ENCODE data around the gene KCNIP2. TPM values are rescaled to one million over a fixed set of nuclear protein-coding genes. Genes with fewer than 3 reads are reported as not detected.
"Not testable (repeated sequence)": the region's sequence is repeated elsewhere in the genome, so short reads cannot be mapped to it uniquely, and the experiment has no call there.

The KCNIP2 gene
- total RNA-seq, 1 experiment from 2014 or later = not detected

- DNase-seq (ENCODE audit: low spot score) = no peak
- in situ Hi-C loops (cut with HindIII; ENCODE audit: low sequenced_read_pairs) = no loop called here
Measured at GRCh38 chr10:101793526-101793925, 50.1 kb downstream of the KCNIP2 start.

GRCh38 chr10:101789686-101790085, 53.9 kb downstream of the KCNIP2 start:
- DNase-seq (ENCODE audit: low spot score) = no peak
- in situ Hi-C loops (cut with HindIII; ENCODE audit: low sequenced_read_pairs) = no loop called here

GRCh38 chr10:101789231-101789630, 54.4 kb downstream of the KCNIP2 start:
- in situ Hi-C loops (cut with HindIII; ENCODE audit: low sequenced_read_pairs); DNase-seq (ENCODE audit: low spot score): not testable (repeated sequence)

DNA sequence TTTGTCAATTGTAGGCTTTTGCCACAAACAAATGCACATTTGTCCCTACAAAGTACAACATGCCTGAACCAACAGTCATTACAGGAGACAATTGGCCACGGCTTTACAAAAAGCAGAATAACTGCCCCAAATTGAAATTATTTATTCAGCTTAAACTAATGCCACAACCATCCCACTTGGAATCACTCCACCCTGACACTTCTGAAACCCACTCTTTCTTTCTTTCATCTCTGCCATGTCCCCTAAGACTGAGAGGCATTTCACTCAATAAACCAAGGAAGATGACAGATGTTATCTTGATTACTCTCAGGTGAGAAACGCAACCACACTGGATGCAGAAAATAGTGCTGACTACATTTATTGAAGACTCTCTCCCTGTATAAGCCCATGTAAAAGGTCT, 57.8 kb downstream of the KCNIP2 start:
- DNase-seq (ENCODE audit: low spot score) = no peak
- in situ Hi-C loops (cut with HindIII; ENCODE audit: low sequenced_read_pairs) = no loop called here

- in situ Hi-C loops (cut with HindIII; ENCODE audit: low sequenced_read_pairs) = no loop called here
- no peak for DNase-seq (ENCODE audit: low spot score)
Measured at GRCh38 chr10:101784558-101784957, 59.0 kb downstream of the KCNIP2 start.

DNA sequence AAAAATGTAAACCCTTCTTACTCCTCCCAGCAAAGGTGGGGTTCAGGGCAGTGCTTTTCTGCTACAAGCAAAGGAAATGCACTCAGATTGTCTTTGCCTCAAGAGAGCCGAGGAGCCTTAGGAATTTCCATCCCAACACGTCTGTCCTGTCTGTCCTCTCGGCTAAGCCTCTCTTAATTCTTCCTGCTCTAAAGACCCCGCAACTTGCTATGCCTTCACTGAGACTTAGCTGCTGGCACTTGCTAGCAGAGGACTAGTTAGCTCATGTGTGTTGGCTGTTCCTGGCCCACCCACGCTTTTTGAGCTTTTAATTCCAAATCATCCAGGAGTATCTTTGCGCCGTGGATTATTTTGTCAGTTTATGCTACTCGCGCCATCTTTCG, 59.9 kb downstream of the KCNIP2 start:
- in situ Hi-C loops (cut with HindIII; ENCODE audit: low sequenced_read_pairs) = no loop called here
- peak; percentile 27 for DNase-seq (ENCODE audit: low spot score)

DNA sequence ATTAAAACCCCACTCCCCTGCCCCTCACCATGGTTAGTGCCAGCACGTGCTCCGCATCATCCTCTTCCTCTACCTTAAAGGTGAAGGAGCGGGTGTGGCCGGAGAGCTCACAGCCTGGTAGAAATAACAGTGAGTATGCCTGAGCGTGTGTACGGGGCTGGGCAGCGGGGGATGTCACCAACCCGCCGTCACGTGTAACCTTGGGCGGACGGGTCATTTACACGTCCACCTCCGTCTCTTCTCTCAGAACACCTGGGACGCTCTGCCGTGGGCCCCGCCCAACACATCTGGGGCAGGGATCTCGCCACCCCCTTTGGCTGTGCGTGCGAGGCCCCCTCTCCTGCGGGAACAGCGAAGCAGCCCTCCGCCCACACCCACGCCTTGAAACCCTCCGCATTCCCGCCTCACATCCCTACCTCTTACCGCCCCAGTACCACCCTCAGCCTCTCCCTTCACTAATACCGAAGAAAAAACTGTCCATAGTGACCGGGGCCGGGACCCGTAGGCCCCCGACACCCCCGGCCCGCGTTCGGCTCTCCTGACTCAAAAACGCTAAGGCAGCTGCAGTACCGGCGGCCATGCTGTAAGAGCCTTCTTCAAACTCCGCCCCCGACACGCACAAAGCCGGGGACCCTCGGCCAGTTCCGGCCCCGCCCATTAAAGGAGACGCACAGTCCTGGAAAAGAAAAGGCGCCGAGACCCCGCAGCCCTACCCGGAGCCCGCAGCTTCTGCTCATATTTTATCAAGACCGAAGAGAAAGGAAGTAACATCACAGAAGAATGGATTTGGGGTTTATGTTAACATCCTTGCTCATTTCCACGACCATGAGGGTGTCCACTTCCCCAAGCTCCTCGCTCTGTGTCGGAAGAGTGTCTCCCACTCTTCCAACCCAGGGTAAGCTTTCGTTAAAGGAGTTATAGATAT, 60.5 kb downstream of the KCNIP2 start, which contains the start of gene NPM3:
Gene NPM3, minus strand, starts transcription at position 636 of the 925 bp plus-strand sequence. Its CDS starts 56 bp downstream, at position 580.
- DNase-seq (ENCODE audit: low spot score) = peak; percentile 72
- in situ Hi-C loops (cut with HindIII; ENCODE audit: low sequenced_read_pairs) = no loop called here

- in situ Hi-C loops (cut with HindIII; ENCODE audit: low sequenced_read_pairs) = no loop called here
- no peak for DNase-seq (ENCODE audit: low spot score)
Measured at GRCh38 chr10:101781984-101782810, 61.4 kb downstream of the KCNIP2 start.

GRCh38 chr10:101781655-101781983, 62.0 kb downstream of the KCNIP2 start:
- DNase-seq (ENCODE audit: low spot score) = no peak
- in situ Hi-C loops (cut with HindIII; ENCODE audit: low sequenced_read_pairs) = no loop called here

DNA sequence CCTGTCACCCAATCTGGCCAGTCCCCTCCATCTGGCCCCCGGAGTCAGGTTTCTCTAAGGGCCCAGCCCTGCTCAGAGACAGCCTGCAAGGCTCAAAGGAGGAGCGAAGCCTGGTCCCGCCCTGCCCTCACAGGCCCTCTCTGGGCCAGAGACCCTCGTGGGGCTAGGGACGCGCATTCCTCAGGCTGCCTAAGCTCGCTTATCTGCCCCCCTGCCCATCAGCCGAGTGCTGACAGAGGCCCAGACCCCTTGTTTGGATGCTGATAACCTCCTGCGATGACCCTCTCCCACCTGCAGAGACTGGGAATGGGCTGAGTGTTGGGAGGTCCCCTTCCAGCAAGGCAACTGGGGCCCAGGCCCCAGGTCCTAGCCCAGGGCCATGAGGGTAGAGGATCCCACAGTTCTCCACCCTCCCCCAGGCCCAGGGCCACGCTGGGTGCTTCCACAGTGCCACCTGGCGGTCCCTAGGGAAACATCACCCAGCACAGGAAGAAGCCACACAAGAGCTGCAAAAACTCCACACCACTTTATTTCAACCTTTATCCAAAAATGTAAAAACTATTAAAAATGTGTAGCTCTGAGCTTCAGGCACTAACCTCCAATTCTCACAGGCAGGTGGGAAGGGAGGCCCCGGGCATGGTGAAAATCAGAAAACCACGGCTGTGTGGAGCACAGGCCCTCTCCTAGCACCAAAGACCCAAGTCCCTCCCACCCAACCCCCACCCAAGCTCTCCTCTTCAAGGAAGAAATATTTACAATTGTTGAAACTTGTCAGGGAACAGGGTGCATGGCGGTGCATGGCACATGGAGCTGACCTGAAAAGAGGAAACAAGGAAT, 62.6 kb downstream of the KCNIP2 start:
- in situ Hi-C loops (cut with HindIII; ENCODE audit: low sequenced_read_pairs) = no loop called here
- peak; percentile 66 for DNase-seq (ENCODE audit: low spot score)

- in situ Hi-C loops (cut with HindIII; ENCODE audit: low sequenced_read_pairs) = no loop called here
- no peak for DNase-seq (ENCODE audit: low spot score)
Measured at GRCh38 chr10:101780187-101780817, 63.3 kb downstream of the KCNIP2 start.

DNA sequence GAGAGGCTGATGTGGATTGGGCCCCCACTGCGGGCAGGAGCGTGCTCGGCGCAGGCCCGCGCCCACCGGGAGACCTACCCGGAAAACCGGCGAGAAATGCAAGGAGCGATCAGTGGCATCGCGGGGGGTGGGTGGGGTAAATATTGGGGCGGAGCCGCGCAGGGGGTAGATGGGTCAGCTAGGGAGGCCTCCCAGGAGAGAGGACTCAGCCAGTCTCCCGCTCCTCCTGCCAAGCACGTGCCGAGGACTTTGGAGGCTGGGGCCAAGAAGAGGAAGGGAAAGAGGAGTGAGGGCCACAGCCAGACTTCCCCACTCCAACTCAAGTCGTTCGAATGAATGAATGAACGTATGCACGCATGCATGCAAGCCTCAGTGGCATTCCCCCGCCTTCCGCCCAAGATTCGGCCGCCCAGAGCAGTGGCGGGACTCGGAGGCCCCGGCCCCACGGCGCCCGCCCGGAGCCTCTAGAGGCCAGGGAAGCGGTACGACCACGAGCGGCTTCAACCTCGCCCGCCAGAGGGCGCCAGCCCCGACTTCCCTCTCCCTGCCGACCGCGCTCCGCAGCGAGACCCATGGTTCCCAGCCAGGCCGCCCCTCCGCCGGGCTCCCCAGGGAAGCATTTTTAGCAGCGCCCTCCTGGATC, 63.9 kb downstream of the KCNIP2 start:
- DNase-seq (ENCODE audit: low spot score) = peak; percentile 55
- in situ Hi-C loops (cut with HindIII; ENCODE audit: low sequenced_read_pairs) = no loop called here

DNA sequence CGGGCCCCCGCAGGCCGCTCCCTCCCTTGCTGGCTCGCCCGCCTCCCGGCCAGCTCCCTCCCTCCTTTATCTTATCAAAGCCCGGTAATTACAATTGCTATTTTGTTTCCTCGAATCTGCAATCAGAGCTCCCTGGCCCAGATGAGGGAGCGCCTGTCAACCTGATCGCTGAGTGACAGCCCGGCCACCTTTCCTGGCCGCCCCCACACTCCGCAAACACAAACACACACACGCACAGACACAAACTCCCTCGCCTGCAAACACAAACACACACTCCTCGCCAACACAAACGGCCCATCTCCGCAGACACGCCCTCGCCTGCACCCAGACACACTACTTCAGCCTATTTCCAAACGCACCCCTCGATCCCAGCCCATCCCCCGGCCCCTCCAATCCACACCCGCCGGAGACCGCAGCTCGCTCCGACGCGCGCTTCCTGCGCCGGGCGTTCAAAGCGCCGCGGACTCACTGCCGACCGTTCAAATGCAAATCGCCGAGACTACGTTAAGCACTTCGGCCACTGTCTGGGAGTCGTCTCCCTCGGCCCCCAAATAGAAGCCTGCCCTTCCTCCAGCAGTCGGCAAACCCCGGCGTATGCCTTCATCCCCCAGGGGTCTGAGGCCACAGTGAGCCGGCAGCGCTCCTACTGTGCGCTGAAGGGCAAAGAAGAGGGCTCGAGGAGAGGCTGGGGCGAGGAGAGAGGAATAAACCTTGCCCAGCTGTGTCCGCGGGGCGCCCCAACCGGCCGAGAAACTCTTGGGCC, 64.6 kb downstream of the KCNIP2 start:
- no peak for DNase-seq (ENCODE audit: low spot score)
- in situ Hi-C loops (cut with HindIII; ENCODE audit: low sequenced_read_pairs) = no loop called here

DNA sequence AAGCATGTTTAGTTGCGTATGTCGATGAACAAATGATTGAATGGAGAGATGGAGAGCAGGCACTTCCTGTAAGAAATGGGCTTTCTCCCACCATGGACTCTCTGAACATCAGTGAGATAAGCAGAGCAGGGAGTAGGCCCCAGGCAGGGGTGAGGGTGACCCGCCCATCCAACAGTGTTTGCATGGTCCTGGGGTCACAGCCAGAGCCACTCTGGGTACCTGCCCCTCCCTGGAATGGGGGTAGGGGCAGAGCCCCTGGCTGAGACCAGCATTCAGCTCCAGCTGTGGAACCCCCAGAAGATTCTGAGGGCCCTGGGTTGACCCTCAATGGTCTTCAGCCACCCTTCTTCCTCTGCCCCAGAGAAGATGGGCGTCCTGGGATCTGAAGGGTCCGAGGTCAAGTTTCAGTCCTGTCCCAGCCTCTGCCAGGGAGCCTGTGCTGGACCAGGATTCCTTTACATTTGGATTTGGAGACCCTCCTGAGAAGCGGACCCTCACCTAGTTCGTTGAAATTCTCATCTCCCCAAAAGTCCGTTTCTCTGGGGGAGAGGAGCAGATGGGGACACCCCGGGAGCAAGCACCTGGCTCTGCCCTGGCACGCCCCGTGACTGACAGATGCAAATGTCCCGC, 65.3 kb downstream of the KCNIP2 start:
- no peak for DNase-seq (ENCODE audit: low spot score)
- in situ Hi-C loops (cut with HindIII; ENCODE audit: low sequenced_read_pairs) = no loop called here

DNA sequence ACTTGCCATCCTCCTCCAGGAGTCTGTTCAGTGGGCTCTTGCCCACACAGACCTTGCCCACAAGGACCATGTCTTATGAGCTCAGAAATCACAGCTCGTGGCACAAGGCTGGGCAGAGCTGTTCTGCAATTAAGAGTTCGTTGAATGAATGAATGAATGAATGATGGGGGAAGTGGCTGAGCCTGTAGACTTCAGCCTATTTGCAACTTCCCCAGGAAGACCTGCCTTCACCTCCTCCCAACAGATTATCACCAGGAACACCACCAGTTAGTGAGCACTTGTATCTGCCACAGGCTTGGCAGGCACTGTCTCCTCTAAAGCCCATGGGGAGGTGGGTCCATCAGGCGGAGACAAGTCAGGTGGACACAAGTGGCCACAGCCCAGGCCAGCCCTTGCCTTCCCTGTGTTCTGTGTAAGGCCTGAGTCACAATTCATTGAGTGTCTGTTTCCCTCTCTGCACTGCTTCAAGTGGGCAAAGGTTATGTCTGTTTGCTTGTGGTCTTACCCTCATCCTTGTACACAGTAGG, 65.9 kb downstream of the KCNIP2 start:
- in situ Hi-C loops (cut with HindIII; ENCODE audit: low sequenced_read_pairs) = no loop called here
- no peak for DNase-seq (ENCODE audit: low spot score)

- no peak for DNase-seq (ENCODE audit: low spot score)
- in situ Hi-C loops (cut with HindIII; ENCODE audit: low sequenced_read_pairs) = no loop called here
Measured at GRCh38 chr10:101776161-101776817, 67.3 kb downstream of the KCNIP2 start.
